Liver (tissue), 9 donors: ENCODE results near the gene C1QTNF12. TPM values are rescaled to one million over a fixed set of nuclear protein-coding genes. Genes with fewer than 3 reads are reported as not detected.

Experiments used
- DNase-seq: peaks from one replicate; pipeline ENCODE4 v3.0.0-alpha.2; 2017; ENCODE audit warnings: low spot score
- H3K27ac ChIP-seq, 2 donors: one replicate each; pipeline ENCODE4 v1.7.0; 2013; ENCODE audit warnings: inconsistent platforms in 2 of 2, low read length in 2 of 2, control low read depth in 1 of 2, low read depth in 1 of 2, mild to moderate bottlenecking in 1 of 2
- H3K27me3 ChIP-seq, 4 donors: one replicate each; pipeline versions ENCODE4 v1.6.1 to v1.7.0; 2013; ENCODE audit warnings: low read length in 3 of 4, inconsistent platforms in 1 of 4, mild to moderate bottlenecking in 1 of 4, moderate library complexity in 1 of 4; ENCODE audit not compliant: control insufficient read depth in 4 of 4, insufficient read depth in 4 of 4
- H3K36me3 ChIP-seq, 4 donors: one replicate each; pipeline versions ENCODE4 v1.6.1 to v1.7.0; 2013; ENCODE audit warnings: low read length in 3 of 4, mild to moderate bottlenecking in 3 of 4, low read depth in 1 of 4, moderate library complexity in 1 of 4; ENCODE audit not compliant: control insufficient read depth in 4 of 4, insufficient read depth in 3 of 4
- H3K4me1 ChIP-seq, 4 donors: one replicate each; pipeline versions ENCODE4 v1.6.1 to v1.7.0; 2013; ENCODE audit warnings: low read length in 3 of 4, mild to moderate bottlenecking in 3 of 4, moderate library complexity in 1 of 4; ENCODE audit not compliant: control insufficient read depth in 4 of 4, insufficient read depth in 4 of 4
- H3K4me3 ChIP-seq, 3 donors: one replicate each; pipeline versions ENCODE4 v1.6.1 to v1.7.0; 2013; ENCODE audit warnings: low read length in 3 of 3, control low read depth in 1 of 3, low read depth in 1 of 3, mild to moderate bottlenecking in 1 of 3
- H3K9ac ChIP-seq, 2 donors: one replicate each; pipeline ENCODE4 v1.7.0; 2013; ENCODE audit warnings: low read length in 2 of 2, mild to moderate bottlenecking in 2 of 2, moderate library complexity in 2 of 2, control low read depth in 1 of 2, low read depth in 1 of 2
- H3K9me3 ChIP-seq, 4 donors: one replicate each; pipeline versions ENCODE4 v1.6.1 to v1.7.0; 2013; ENCODE audit warnings: low read length in 3 of 4; ENCODE audit not compliant: control insufficient read depth in 4 of 4
- EGR1 ChIP-seq, 2 donors: IDR thresholded peaks; 2 replicates each; pipeline ENCODE4 v1.6.1; 2016 to 2018; ENCODE audit warnings: antibody characterized with exemption in 2 of 2, low read depth in 2 of 2
- FOXA1 ChIP-seq: IDR thresholded peaks from 2 replicates; pipeline ENCODE4 v1.6.1; 2016; ENCODE audit warnings: antibody characterized with exemption
- FOXA2 ChIP-seq: IDR thresholded peaks from 2 replicates; pipeline ENCODE4 v1.6.1; 2016; ENCODE audit warnings: antibody characterized with exemption
- GABPA ChIP-seq, 2 donors: IDR thresholded peaks in 1 of 2; conservative IDR thresholded peaks in 1 of 2; 2 replicates each; pipeline ENCODE4 v1.6.1; 2016; ENCODE audit warnings: antibody characterized with exemption in 2 of 2, mild to moderate bottlenecking in 1 of 2, moderate library complexity in 1 of 2
- HNF4A ChIP-seq, 2 donors: conservative IDR thresholded peaks; 2 replicates each; pipeline ENCODE4 v1.6.1; 2016; ENCODE audit warnings: antibody characterized with exemption in 2 of 2, mild to moderate bottlenecking in 2 of 2
- HNF4G ChIP-seq: IDR thresholded peaks from 2 replicates; pipeline ENCODE4 v1.6.1; 2016; ENCODE audit warnings: antibody characterized with exemption
- JUND ChIP-seq, 2 donors: IDR thresholded peaks; 2 replicates each; pipeline ENCODE4 v1.6.1; 2016; ENCODE audit warnings: antibody characterized with exemption in 2 of 2
- NR2F2 ChIP-seq: IDR thresholded peaks from 2 replicates; pipeline ENCODE4 v1.6.1; 2016; ENCODE audit warnings: antibody characterized with exemption
- RAD21 ChIP-seq, 2 donors: IDR thresholded peaks; 2 replicates each; pipeline ENCODE4 v1.6.1; 2016; ENCODE audit warnings: antibody characterized with exemption in 2 of 2, mild to moderate bottlenecking in 2 of 2
- REST ChIP-seq: IDR thresholded peaks from 2 replicates; pipeline ENCODE4 v1.6.1; 2016; ENCODE audit warnings: antibody characterized with exemption, mild to moderate bottlenecking
- RXRA ChIP-seq, 2 donors: IDR thresholded peaks; 2 replicates each; pipeline ENCODE4 v1.6.1; 2017 to 2018; ENCODE audit warnings: antibody characterized with exemption in 2 of 2, mild to moderate bottlenecking in 1 of 2
- SP1 ChIP-seq: IDR thresholded peaks from 2 replicates; pipeline ENCODE4 v1.6.1; 2018; ENCODE audit warnings: antibody characterized with exemption, mild to moderate bottlenecking
- TAF1 ChIP-seq: conservative IDR thresholded peaks from 2 replicates; pipeline ENCODE4 v1.6.1; 2016; ENCODE audit warnings: antibody characterized with exemption, mild to moderate bottlenecking
- YY1 ChIP-seq: IDR thresholded peaks from 2 replicates; pipeline ENCODE4 v1.6.1; 2016; ENCODE audit warnings: antibody characterized with exemption, mild to moderate bottlenecking
- WGBS: extraction: QIAGEN DNeasy Blood & Tissue Kit; methylation state at CpG from one replicate; pipeline ENCODE4 v1.1.7; 2013; 5-methylcytosine and 5-hydroxymethylcytosine counted together
- polyA plus RNA-seq, 2 donors: library from polyadenylated mRNA; stranded (reverse) in 1 of 2; unstranded in 1 of 2; fragments of 200-250 nt in 1 of 2; fragments of >200 nt in 1 of 2; fragmentation: Nextera tagmentation in 1 of 2; extraction: Ambion mirVana in 1 of 2; gene quantifications; one replicate each; pipeline versions ENCODE4 v1.2.1 to v1.2.3, GENCODE V29; 2013 to 2015
- total RNA-seq, 2 donors: library from RNA; depleted of rRNA; stranded (reverse); fragments of >200 nt; gene quantifications; one replicate each; pipeline ENCODE4 v1.2.3, GENCODE V29; 2014
- TF ChIP-seq, protein P1 (sequence below): IDR thresholded peaks from 2 replicates; pipeline ENCODE4 v1.6.1; 2016; ENCODE audit warnings: antibody characterized with exemption
- TF ChIP-seq, protein P2 (sequence below): fragments of 150-350 bp; IDR thresholded peaks from 2 replicates; pipeline ENCODE4 v1.5.1; 2017; ENCODE audit warnings: improper control_type of control experiment, low read depth, low read length; ENCODE audit not compliant: missing input control
- TF ChIP-seq, protein P3 (sequence below): IDR thresholded peaks from 2 replicates; pipeline ENCODE4 v1.6.1; 2016; ENCODE audit warnings: antibody characterized with exemption
- TF ChIP-seq, protein P4 (sequence below): IDR thresholded peaks from 2 replicates; pipeline ENCODE4 v1.6.1; 2016; ENCODE audit warnings: antibody characterized with exemption
- donor health status: healthy.
- donor health status: healthy.
- donor health status: healthy.
- donor health status: healthy.
- donor health status: healthy.

C1QTNF12 gene
- total and polyA plus RNA-seq, 4 donors, result 0.39 to 0.40 TPM; not detected in 2

DNA sequence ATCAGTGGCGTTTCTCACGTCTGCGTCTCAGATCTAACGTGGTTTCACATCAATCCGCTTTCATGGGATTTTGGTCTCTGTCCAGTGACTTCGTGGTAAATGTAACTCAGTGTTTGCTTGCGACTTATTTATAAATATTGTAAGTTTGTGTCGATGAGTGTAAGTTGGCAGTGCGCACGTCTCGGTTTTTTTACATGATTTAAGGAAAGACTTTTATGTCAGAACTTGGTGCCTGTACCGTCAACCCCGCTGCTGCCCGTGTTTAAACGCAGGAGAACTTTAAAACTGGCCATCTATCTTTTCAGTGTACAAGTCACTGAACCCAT, 13.0 kb downstream of the C1QTNF12 start (continued):
- TF ChIP-seq, protein P1, sequence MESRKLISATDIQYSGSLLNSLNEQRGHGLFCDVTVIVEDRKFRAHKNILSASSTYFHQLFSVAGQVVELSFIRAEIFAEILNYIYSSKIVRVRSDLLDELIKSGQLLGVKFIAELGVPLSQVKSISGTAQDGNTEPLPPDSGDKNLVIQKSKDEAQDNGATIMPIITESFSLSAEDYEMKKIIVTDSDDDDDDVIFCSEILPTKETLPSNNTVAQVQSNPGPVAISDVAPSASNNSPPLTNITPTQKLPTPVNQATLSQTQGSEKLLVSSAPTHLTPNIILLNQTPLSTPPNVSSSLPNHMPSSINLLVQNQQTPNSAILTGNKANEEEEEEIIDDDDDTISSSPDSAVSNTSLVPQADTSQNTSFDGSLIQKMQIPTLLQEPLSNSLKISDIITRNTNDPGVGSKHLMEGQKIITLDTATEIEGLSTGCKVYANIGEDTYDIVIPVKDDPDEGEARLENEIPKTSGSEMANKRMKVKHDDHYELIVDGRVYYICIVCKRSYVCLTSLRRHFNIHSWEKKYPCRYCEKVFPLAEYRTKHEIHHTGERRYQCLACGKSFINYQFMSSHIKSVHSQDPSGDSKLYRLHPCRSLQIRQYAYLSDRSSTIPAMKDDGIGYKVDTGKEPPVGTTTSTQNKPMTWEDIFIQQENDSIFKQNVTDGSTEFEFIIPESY, result no peak

GRCh38 chr1:1232796-1233566, 13.5 kb downstream of the C1QTNF12 start:
- H3K4me1 ChIP-seq, result peaks cover 14 to 37% (median 27%) of the 10 kb centered on the region in 4 donors
- H3K27me3 ChIP-seq, result no peaks in the 10 kb centered on the region
- DNase-seq, result no peak
- 84% methylated on average over 98 of the region's 98 CpGs for WGBS
- H3K4me3 ChIP-seq, result peak overlapping the region in 1 of 3 donors; percentile 59
- no peak overlapping the region for H3K9ac ChIP-seq
- H3K9me3 ChIP-seq, result no peaks in the 10 kb centered on the region
- H3K36me3 ChIP-seq, result peaks cover 3 to 7% (median 5%) of the 10 kb centered on the region in 4 donors
- H3K27ac ChIP-seq, result no peak overlapping the region
- TF ChIP-seq, protein P2, sequence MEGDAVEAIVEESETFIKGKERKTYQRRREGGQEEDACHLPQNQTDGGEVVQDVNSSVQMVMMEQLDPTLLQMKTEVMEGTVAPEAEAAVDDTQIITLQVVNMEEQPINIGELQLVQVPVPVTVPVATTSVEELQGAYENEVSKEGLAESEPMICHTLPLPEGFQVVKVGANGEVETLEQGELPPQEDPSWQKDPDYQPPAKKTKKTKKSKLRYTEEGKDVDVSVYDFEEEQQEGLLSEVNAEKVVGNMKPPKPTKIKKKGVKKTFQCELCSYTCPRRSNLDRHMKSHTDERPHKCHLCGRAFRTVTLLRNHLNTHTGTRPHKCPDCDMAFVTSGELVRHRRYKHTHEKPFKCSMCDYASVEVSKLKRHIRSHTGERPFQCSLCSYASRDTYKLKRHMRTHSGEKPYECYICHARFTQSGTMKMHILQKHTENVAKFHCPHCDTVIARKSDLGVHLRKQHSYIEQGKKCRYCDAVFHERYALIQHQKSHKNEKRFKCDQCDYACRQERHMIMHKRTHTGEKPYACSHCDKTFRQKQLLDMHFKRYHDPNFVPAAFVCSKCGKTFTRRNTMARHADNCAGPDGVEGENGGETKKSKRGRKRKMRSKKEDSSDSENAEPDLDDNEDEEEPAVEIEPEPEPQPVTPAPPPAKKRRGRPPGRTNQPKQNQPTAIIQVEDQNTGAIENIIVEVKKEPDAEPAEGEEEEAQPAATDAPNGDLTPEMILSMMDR, result no peak
- TF ChIP-seq TAF1, result no peak
- no peak for TF ChIP-seq GABPA (IDR thresholded peaks at IDR 0.05 in 1 of 2, conservative IDR thresholded peaks at IDR 0.05 in 1 of 2)
- no peak for TF ChIP-seq RAD21 (IDR thresholded peaks at IDR 0.05)
- TF ChIP-seq, protein P3, sequence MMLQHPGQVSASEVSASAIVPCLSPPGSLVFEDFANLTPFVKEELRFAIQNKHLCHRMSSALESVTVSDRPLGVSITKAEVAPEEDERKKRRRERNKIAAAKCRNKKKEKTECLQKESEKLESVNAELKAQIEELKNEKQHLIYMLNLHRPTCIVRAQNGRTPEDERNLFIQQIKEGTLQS, result no peak
- TF ChIP-seq, protein P4, sequence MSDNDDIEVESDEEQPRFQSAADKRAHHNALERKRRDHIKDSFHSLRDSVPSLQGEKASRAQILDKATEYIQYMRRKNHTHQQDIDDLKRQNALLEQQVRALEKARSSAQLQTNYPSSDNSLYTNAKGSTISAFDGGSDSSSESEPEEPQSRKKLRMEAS, result no peak
- TF ChIP-seq JUND (IDR thresholded peaks at IDR 0.05), result no peak
- TF ChIP-seq NR2F2, result no peak
- no peak for TF ChIP-seq FOXA2
- TF ChIP-seq, protein P1, result no peak
- TF ChIP-seq RXRA (IDR thresholded peaks at IDR 0.05), result no peak
- no peak for TF ChIP-seq REST
- no peak for TF ChIP-seq EGR1 (IDR thresholded peaks at IDR 0.05; ENCODE audit: low read depth in 2 of 2)
- TF ChIP-seq HNF4G, result no peak
- TF ChIP-seq FOXA1, result no peak
- TF ChIP-seq SP1, result no peak
- no peak for TF ChIP-seq YY1
- no peak for TF ChIP-seq HNF4A (conservative IDR thresholded peaks at IDR 0.05)
